MM.1S (cell line): ENCODE results near the gene KRTAP4-1.

Source experiments
- DNase-seq: peaks from one replicate; pipeline ENCODE4 v3.0.0-alpha.2; 2015
- H2AFZ ChIP-seq: fragments of 300-600 bp; sonication (generic); 2 replicates; pipeline ENCODE4 v1.6.0; 2016; ENCODE audit warnings: antibody characterized with exemption, low read length
- H3F3A ChIP-seq: fragments of 300-600 bp; sonication (generic); 2 replicates; pipeline ENCODE4 v1.6.1; 2016; ENCODE audit warnings: mild to moderate bottlenecking, antibody characterized with exemption, low read length, moderate library complexity, mixed read lengths; ENCODE audit not compliant: insufficient read depth
- H3K27ac ChIP-seq: fragments of 300-600 bp; sonication (generic); 2 replicates; pipeline ENCODE4 v1.5.1; 2016; ENCODE audit warnings: mild to moderate bottlenecking, low read length
- H3K27me3 ChIP-seq: fragments of 300-600 bp; sonication (generic); replicated peaks from 2 replicates; pipeline ENCODE4 v1.6.0; 2016; ENCODE audit warnings: low read length; ENCODE audit not compliant: insufficient read depth
- H3K36me3 ChIP-seq: fragments of 300-600 bp; sonication (generic); replicated peaks from 2 replicates; pipeline ENCODE4 v1.6.1; 2016; ENCODE audit warnings: mild to moderate bottlenecking, low read length, mixed read lengths; ENCODE audit not compliant: insufficient read depth
- H3K4me1 ChIP-seq: fragments of 300-600 bp; sonication (generic); 2 replicates; pipeline ENCODE4 v1.6.1; 2016; ENCODE audit warnings: low read length, mixed read lengths
- H3K4me2 ChIP-seq: fragments of 300-600 bp; sonication (generic); 2 replicates; pipeline ENCODE4 v1.6.0; 2016; ENCODE audit warnings: low read depth, low read length
- H3K4me3 ChIP-seq: fragments of 300-600 bp; sonication (generic); 2 replicates; pipeline ENCODE4 v1.5.1; 2016; ENCODE audit warnings: low read length, mixed read lengths
- H3K79me2 ChIP-seq: fragments of 300-600 bp; sonication (generic); 2 replicates; pipeline ENCODE4 v1.6.1; 2016; ENCODE audit warnings: mixed run types, low read length, mixed read lengths
- H3K9ac ChIP-seq: fragments of 300-600 bp; sonication (generic); 2 replicates; pipeline ENCODE4 v1.6.1; 2016; ENCODE audit warnings: low read length, mixed read lengths
- H3K9me2 ChIP-seq: fragments of 300-600 bp; sonication (generic); replicated peaks from 2 replicates; pipeline ENCODE4 v1.6.1; 2016; ENCODE audit warnings: mild to moderate bottlenecking, low read length, mixed read lengths; ENCODE audit not compliant: insufficient read depth
- H3K9me3 ChIP-seq: fragments of 300-600 bp; sonication (generic); replicated peaks from 2 replicates; pipeline ENCODE4 v1.6.1; 2016; ENCODE audit warnings: mild to moderate bottlenecking, low read length, mixed read lengths; ENCODE audit not compliant: insufficient read depth
- H4K20me1 ChIP-seq: fragments of 300-600 bp; sonication (generic); 2 replicates; pipeline ENCODE4 v1.6.1; 2016; ENCODE audit warnings: mild to moderate bottlenecking, low read length, moderate library complexity, mixed read lengths; ENCODE audit not compliant: insufficient read depth
- CTCF ChIP-seq: fragments of 300-600 bp; sonication (generic); IDR thresholded peaks from 2 replicates; pipeline ENCODE4 v1.5.1; 2016; ENCODE audit warnings: antibody characterized with exemption, low read length, mixed read lengths
- EZH2 ChIP-seq: fragments of 300-600 bp; sonication (generic); optimal IDR thresholded peaks from 2 replicates; pipeline ENCODE3; 2017; ENCODE audit warnings: low read depth, mild to moderate bottlenecking, antibody characterized with exemption, low read length, mixed read lengths
- EZH2phosphoT487 ChIP-seq: fragments of 300-600 bp; sonication (generic); IDR thresholded peaks from 2 replicates; pipeline ENCODE4 v1.6.1; 2018; ENCODE audit warnings: antibody characterized with exemption, low read length

The KRTAP4-1 gene

GRCh38 chr17:41145261-41145660 lies 39.5 kb downstream of the KRTAP4-1 start:
- H3K4me3 ChIP-seq: no peak overlapping the region
- no peaks in the 10 kb centered on the region for H3K36me3 ChIP-seq
- no peaks in the 10 kb centered on the region for H3K9me2 ChIP-seq
- H3K4me1 ChIP-seq: no peaks in the 10 kb centered on the region
- no peak overlapping the region for H2AFZ ChIP-seq
- H4K20me1 ChIP-seq: no peaks in the 10 kb centered on the region
- H3K9me3 ChIP-seq: no peaks in the 10 kb centered on the region
- no peaks in the 10 kb centered on the region for H3K27me3 ChIP-seq
- no peaks in the 10 kb centered on the region for H3K79me2 ChIP-seq
- H3F3A ChIP-seq: no peaks in the 10 kb centered on the region
- H3K4me2 ChIP-seq: no peak overlapping the region
- no peak for TF ChIP-seq EZH2phosphoT487
- TF ChIP-seq EZH2: no peak
- TF ChIP-seq CTCF: no peak
- DNase-seq: no peak
- H3K27ac ChIP-seq: no peak overlapping the region
- no peak overlapping the region for H3K9ac ChIP-seq

GRCh38 chr17:41144846-41145245 lies 39.9 kb downstream of the KRTAP4-1 start:
- no peaks in the 10 kb centered on the region for H4K20me1 ChIP-seq
- H3K36me3 ChIP-seq: no peaks in the 10 kb centered on the region
- H3K4me2 ChIP-seq: no peak overlapping the region
- no peak overlapping the region for H2AFZ ChIP-seq
- no peak overlapping the region for H3K4me3 ChIP-seq
- H3K27ac ChIP-seq: no peak overlapping the region
- no peaks in the 10 kb centered on the region for H3K79me2 ChIP-seq
- H3K9ac ChIP-seq: no peak overlapping the region
- no peaks in the 10 kb centered on the region for H3K9me3 ChIP-seq
- H3K9me2 ChIP-seq: no peaks in the 10 kb centered on the region
- no peaks in the 10 kb centered on the region for H3F3A ChIP-seq
- H3K27me3 ChIP-seq: no peaks in the 10 kb centered on the region
- no peaks in the 10 kb centered on the region for H3K4me1 ChIP-seq
- no peak for TF ChIP-seq EZH2
- no peak for TF ChIP-seq EZH2phosphoT487
- no peak for TF ChIP-seq CTCF
- DNase-seq: no peak

GRCh38 chr17:41141361-41141760 lies 43.4 kb downstream of the KRTAP4-1 start:
- Histone ChIP-seq H3K4me3 (no peak overlapping the region), H3K4me1 (no peaks in the 10 kb centered on the region), H3K36me3 (no peaks in the 10 kb centered on the region), H3K9me3 (no peaks in the 10 kb centered on the region), H3F3A (no peaks in the 10 kb centered on the region), H3K9ac (no peak overlapping the region), H4K20me1 (no peaks in the 10 kb centered on the region), H3K9me2 (no peaks in the 10 kb centered on the region), H2AFZ (no peak overlapping the region), H3K79me2 (no peaks in the 10 kb centered on the region), H3K4me2 (no peak overlapping the region), H3K27me3 (no peaks in the 10 kb centered on the region), H3K27ac (no peak overlapping the region)
- TF ChIP-seq CTCF (no peak), EZH2phosphoT487 (no peak), EZH2 (no peak)
- no peak for DNase-seq
